BJ (cell line): ENCODE results near the gene TTC27. TPM values are rescaled to one million over a fixed set of nuclear protein-coding genes. Genes with fewer than 3 reads are reported as not detected.
"Not testable (repeated sequence)": the region's sequence is repeated elsewhere in the genome, so short reads cannot be mapped to it uniquely, and the experiment has no call there.

Experiments
- CTCF ChIA-PET: fragments of 350-600 bp; formaldehyde crosslinking; extraction: SDS; loops from one replicate; lab custom pipeline; 2021; ENCODE audit warnings: antibody characterized with exemption, inconsistent platforms; lab: Yijun Ruan, JAX
- POLR2A ChIA-PET: fragments of 300-600 bp; sonication (Branson Sonifier 250); formaldehyde crosslinking; extraction: SDS; loops from one replicate; lab custom pipeline; 2021; ENCODE audit warnings: antibody characterized with exemption; lab: Charles Lee
- DNase-seq: peaks from one replicate; pipeline ENCODE4 v3.0.0-alpha.2; 2011; ENCODE audit warnings: low read depth
- H3K27me3 ChIP-seq: 2 replicates; pipeline ENCODE4 v1.6.0; 2011; ENCODE audit warnings: low read length; ENCODE audit not compliant: control insufficient read depth, insufficient read depth
- H3K36me3 ChIP-seq: 2 replicates; pipeline ENCODE4 v1.5.1; 2011; ENCODE audit warnings: low read length; ENCODE audit not compliant: control insufficient read depth, insufficient read depth
- H3K4me3 ChIP-seq: 2 replicates; pipeline ENCODE4 v1.5.1; 2011; ENCODE audit warnings: low read depth, mild to moderate bottlenecking, control low read depth, low read length
- CTCF ChIP-seq: IDR thresholded peaks from 2 replicates; pipeline ENCODE4 v1.5.1; 2011; ENCODE audit warnings: low read depth, mild to moderate bottlenecking, control low read depth, inconsistent platforms, low read length, moderate library complexity; ENCODE audit not compliant: insufficient read depth
- polyA plus RNA-seq: library from polyadenylated mRNA; depleted of rRNA; stranded (reverse); fragments of >200 nt; gene quantifications from 2 replicates; pipeline ENCODE4 v1.2.3, GENCODE V29; 2011

TTC27 gene
- polyA plus RNA-seq, 1 experiment: 10.4 TPM

DNA sequence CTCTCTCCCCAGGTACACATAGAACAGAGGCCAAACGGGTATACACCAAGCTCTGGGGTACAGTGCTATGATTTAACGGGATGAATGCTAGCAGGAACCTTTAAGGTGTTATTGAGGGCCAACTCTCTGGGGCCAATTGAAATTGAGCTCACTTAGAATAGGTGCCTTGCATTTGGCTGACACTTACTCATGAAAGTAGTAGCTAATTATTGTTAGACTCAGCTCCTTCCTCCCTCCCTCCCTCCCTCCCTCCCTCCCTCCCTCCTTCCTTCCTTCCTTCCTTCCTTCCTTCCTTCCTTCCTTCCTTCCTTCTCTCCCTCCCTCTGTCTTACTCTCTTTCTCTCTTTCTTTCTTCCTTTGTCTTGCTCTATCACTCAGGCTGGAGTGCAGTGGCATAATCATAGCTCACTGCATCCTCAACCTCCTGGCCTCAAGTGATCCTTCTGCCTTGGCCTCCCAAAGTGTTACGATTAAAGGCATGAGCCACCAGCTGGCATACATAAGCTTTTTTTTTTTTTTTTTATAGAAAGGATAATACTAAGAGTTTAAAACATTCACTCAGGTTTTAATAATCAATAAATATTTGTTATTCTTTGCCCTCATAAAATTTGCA, 95.7 kb downstream of the TTC27 start:
- Histone ChIP-seq H3K4me3 (no peak overlapping the region), H3K36me3 (0 out of 2 replicates have a peak, but pooled peaks cover 1% of the 10 kb centered on the region), H3K27me3 (no peaks in the 10 kb centered on the region)
- POLR2A ChIA-PET: no interaction called here
- TF ChIP-seq CTCF: no peak
- CTCF ChIA-PET: no interaction called here
- DNase-seq: no peak

GRCh38 chr2:32726678-32727077, 98.8 kb downstream of the TTC27 start:
- DNase-seq, H3K36me3 ChIP-seq, POLR2A ChIA-PET, H3K27me3 ChIP-seq, H3K4me3 ChIP-seq: not testable (repeated sequence)
- CTCF ChIA-PET: interaction anchor here (0.7 kb wide), 1 partner anchor 52 kb away, joined by 3 read pairs; no protein-coding TSS in a partner anchor

DNA sequence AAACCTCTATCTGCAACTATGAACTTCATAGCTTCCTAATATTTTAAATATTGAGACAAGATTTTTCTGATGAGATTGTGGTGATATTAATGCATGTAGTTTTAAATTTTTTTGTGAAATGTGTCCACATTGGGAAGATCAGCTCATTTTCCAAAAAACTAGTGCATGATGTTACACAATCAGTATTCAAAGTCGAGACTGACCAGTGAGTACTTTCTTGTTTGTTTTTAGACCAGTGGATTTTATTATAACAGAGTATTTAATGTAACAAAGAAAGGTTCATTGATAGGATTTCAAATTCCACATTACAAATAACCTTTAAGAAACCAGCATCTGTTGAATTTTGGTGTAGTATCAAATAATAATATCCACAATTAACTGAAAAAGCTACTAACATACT, 99.3 kb downstream of the TTC27 start:
- POLR2A ChIA-PET: no interaction called here

GRCh38 chr2:32730958-32731357, 103.1 kb downstream of the TTC27 start:
- H3K27me3 ChIP-seq, DNase-seq, H3K4me3 ChIP-seq, H3K36me3 ChIP-seq, POLR2A ChIA-PET: not testable (repeated sequence)
- CTCF ChIA-PET: interaction anchor here (1.3 kb wide), 1 partner anchor 41 kb away, joined by 3 read pairs; no protein-coding TSS in a partner anchor

More for the DNA sequence above, 99.3 kb downstream of the TTC27 start:
- no peak for DNase-seq
- no peak overlapping the region for H3K4me3 ChIP-seq
- TF ChIP-seq CTCF: no peak
- H3K27me3 ChIP-seq: no peaks in the 10 kb centered on the region
- CTCF ChIA-PET: interaction anchor here (0.7 kb wide), 1 partner anchor 53 kb away, joined by 3 read pairs; no protein-coding TSS in a partner anchor
- H3K36me3 ChIP-seq: 0 out of 2 replicates have a peak, but pooled peaks cover 1% of the 10 kb centered on the region

GRCh38 chr2:32732120-32732519, 104.3 kb downstream of the TTC27 start:
- H3K36me3 ChIP-seq: no peaks in the 10 kb centered on the region
- TF ChIP-seq CTCF: no peak
- H3K4me3 ChIP-seq: no peak overlapping the region
- no peaks in the 10 kb centered on the region for H3K27me3 ChIP-seq
- no peak for DNase-seq
- POLR2A ChIA-PET: no interaction called here
- CTCF ChIA-PET: interaction anchor here (0.7 kb wide), 1 partner anchor 648 kb away, joined by 3 read pairs; no protein-coding TSS in a partner anchor

DNA sequence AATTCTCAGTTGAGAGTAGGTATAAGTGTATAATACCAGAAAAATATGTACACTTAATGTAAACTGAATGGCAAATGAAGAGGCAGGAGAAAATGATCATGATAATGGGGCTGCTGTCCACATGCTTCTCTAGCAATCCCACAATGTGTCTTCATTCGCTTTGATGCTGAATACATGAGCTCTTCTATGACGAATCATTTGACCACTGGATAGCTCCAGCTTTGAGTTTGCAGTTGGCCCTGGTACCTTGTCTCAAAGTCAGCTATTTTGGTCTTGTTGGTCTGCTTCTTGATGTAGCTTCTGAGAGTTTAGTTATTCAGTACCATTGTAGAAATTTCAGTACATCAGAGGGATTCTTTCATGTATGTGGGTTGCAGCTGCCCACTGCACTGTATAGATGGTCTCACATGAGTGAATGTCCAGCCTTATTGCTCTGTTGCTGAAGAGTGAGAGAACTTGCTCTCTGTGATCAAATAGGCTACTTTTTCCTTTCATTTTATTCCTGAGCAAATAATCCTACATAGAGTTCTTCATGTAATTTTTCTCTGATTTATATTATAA, 105.1 kb downstream of the TTC27 start:
- Histone ChIP-seq H3K4me3 (no peak overlapping the region), H3K36me3 (no peaks in the 10 kb centered on the region; the same call in 1 of the 2 replicates), H3K27me3 (no peaks in the 10 kb centered on the region)
- ChIA-PET CTCF (no interaction called here), POLR2A (no interaction called here)
- no peak for TF ChIP-seq CTCF
- no peak for DNase-seq
